Esophagus muscularis mucosa (tissue), 4 donors: ENCODE results near the gene C20orf173.

ENCODE experiments used
- CTCF ChIP-seq, 3 experiments: fragments of 200-600 bp in 2 of 3; fragments of 450-650 bp in 1 of 3; sonication (generic) in 2 of 3; IDR thresholded peaks; one replicate each; pipeline ENCODE4 v1.5.1; 2017 to 2019; ENCODE audit warnings: antibody characterized with exemption in 3 of 3, mild to moderate bottlenecking in 2 of 3, moderate library complexity in 1 of 3
- EP300 ChIP-seq: sonication (generic); formaldehyde crosslinking; IDR thresholded peaks from one replicate; pipeline ENCODE4 v1.6.1; 2017; ENCODE audit warnings: antibody characterized with exemption
- POLR2A ChIP-seq: fragments of 450-650 bp; IDR thresholded peaks from one replicate; pipeline ENCODE4 v1.6.1; 2017; ENCODE audit warnings: antibody characterized with exemption, moderate library complexity, mild to moderate bottlenecking, low read depth
- POLR2AphosphoS5 ChIP-seq, 2 donors: sonication (generic); formaldehyde crosslinking; IDR thresholded peaks; one replicate each; pipeline ENCODE4 v1.6.1; 2017; ENCODE audit warnings: antibody characterized with exemption in 2 of 2

GRCh38 chr20:35560541-35560940, 31.1 kb upstream of the C20orf173 start:
- TF ChIP-seq POLR2A (no peak), CTCF (IDR thresholded peaks at IDR 0.05) (no peak), EP300 (no peak), POLR2AphosphoS5 (IDR thresholded peaks at IDR 0.05) (no peak)
